ENCODE data around the gene HTR7.

The HTR7 gene

GRCh38 chr10:90800232-90800796, 57.5 kb downstream of the HTR7 start:
- DNase-seq = no peak

GRCh38 chr10:90799172-90799571, 58.7 kb downstream of the HTR7 start:
- DNase-seq = no peak

GRCh38 chr10:90798482-90798881, 59.4 kb downstream of the HTR7 start:
- DNase-seq = no peak

DNA sequence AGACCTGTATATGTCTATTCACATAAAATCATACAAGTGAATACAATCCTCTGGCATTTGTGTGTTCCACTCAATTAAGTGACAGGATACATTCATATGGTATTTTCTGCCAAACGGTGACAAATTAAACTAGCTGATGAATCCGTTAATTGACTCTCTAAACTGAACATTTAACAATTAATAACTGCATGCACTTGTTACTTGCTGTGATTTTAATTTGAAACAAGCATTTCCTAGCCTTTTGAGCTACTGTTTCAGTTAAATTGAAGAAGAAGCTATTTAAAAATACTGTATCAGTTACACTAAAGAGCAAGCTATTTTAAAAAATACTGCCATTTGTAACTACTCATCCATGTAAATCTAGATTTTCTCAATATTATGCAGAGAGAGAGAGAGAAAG, 67.4 kb downstream of the HTR7 start:
- DNase-seq = no peak

DNA sequence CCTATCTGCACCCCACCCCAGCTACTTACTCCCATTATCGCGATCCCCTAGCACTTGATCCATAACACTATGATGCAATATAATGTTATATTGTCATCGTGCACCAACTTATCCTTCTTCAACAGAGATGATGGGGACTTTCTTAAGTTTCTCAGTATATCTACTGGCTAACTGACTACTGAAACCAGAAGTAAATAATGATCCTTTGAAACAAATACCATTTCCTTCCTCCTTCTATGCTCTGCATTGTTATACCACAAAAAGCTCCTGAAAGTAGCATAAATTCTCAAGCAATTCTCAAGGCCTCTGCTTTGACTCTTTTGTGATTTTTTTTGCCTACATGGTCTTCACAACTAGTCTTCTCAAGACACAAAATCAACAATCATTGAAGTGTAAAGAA, 68.9 kb downstream of the HTR7 start:
- no peak for DNase-seq

GRCh38 chr10:90788199-90788491, 69.7 kb downstream of the HTR7 start:
- no peak for DNase-seq

- peak; percentile 16 for DNase-seq
Measured at GRCh38 chr10:90787393-90788198, 70.2 kb downstream of the HTR7 start.

- no peak for DNase-seq
Measured at GRCh38 chr10:90785782-90786181, 72.1 kb downstream of the HTR7 start.

DNA sequence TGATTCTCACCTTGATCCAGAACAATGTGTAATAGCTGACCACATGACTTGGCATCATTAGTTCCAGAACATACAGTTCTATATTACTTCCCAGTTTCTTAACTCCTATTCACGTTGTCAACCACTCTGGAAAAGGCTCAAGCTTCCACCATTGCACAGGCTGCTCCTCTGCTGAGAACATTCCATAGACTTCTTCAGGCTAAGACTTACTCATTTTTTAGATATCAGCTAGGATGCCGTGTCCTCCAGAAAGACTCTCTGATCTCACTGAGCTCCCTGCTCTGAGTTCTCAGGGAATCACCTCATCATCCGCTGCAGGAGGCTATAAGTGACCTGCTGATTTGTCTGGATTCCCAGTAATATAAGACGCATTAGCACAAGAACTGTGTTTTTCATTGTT, 73.1 kb downstream of the HTR7 start:
- DNase-seq = no peak

GRCh38 chr10:90780488-90780887, 77.4 kb downstream of the HTR7 start:
- DNase-seq = no peak

DNA sequence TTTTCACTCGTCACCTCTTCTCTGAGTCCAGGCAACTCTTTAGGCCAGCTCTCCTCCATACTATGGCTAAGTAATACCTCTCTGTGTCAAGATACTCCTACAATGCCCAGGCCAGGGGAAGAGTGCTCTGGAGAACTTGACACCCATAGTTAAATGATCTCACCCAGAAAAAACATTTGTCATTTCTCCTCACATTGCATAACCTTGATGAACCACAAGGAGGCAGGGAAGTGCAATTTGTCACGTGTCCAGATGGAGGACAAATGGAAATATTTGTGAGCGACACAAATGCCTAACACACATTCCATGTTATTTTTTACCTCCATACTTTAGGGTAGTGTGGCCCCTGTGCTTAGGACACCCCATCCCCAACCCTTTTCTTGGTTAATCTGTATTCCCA, 78.3 kb downstream of the HTR7 start:
- DNase-seq = no peak

DNA sequence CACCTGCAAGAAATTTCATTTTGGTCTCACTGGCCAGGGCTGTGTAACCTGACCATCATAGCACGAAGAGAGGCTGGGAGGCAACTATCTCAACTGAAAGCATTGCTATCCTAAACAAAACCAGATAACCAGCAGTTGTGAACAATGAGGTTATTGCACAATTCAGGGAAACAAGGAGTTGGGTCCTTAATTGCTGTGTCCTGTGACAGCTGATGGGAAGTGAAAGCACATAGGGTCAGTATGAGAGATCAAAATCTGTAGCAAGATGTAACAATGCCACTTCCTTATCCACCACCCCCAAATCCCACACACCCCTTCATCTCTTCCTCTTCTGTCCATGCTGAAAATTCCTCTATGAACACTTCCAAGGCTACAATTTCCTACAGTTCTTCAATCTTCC, 80.2 kb downstream of the HTR7 start:
- no peak for DNase-seq

GRCh38 chr10:90775351-90776028, 82.3 kb downstream of the HTR7 start:
- DNase-seq = no peak

- DNase-seq = no peak
Measured at GRCh38 chr10:90769946-90770841, 87.6 kb downstream of the HTR7 start.

DNA sequence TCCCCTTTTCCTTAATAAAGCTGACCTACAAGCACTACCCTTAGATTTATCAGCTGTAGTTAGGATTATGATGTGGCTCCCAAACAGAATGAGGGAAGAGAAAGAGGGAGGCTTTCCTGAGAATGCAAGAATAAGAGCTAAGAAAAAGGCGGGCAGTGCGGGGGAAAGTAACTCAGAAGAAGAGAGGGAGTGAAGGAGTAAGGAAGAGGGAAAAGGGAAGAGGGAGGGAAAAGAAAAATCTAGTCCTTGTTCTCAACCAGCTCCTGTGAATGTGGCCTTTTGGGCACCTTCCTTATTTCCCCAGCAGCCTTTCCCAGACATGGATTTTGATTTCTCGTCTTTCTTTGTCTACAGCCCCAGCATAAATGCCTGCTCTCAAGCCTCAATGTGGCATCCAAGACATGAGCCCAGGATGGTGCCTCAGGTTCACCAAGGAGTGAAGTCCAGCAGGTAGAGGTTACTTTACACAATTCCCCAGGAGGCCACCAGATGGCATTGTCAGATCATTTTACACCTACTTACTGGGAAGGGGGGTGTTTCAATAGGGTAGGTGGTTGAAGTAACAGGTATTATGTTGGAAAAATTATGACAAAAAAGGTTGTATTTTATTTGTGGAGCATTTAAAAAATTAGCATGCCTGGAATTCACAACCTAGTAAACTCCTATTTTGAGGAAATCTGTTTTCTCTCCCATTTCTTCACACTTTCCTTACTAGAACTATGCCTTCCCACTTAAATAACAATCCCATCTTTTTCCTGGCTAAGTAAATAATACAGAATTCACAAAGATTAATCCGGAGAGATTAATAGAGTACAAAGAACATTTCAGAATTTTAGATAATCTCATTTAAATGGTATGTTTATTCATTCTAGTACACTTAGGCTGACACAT, 106.5 kb downstream of the HTR7 start:
- DNase-seq = peak; percentile 15

- no peak for DNase-seq
Measured at GRCh38 chr10:90746829-90747228, 111.0 kb downstream of the HTR7 start.

- no peak for DNase-seq
Measured at GRCh38 chr10:90745565-90745964, 112.3 kb downstream of the HTR7 start.

- no peak for DNase-seq
Measured at GRCh38 chr10:90743291-90743690, 114.5 kb downstream of the HTR7 start.

DNA sequence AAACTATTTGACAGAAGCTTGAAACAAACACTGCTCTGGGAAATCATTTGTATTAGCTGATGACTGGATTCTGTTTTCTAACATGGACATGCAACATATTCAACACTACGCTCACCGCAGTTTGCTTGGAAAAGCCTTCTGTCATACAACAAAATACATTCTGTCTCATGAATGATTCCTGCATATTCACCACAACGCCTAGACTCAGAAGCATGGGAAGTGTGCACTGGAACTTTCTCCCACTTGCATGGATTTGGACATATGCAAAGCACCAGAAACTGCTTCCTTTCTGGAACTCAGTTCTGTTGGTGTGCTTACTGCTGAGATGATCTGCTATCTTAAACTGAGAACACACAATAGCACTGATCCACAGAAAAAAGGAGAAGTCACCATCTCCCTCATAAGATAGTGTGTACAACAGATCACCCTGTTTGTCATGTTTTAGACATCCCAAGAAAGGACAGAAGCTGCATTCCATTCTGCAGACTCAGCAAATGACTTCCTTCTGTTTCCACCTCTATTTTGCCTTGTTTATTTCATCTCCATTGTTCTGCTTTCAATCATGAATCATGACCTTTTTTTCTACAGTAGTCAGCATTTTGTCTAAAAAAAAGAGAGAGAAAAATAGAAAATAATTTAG, 115.8 kb downstream of the HTR7 start:
- DNase-seq = no peak

DNA sequence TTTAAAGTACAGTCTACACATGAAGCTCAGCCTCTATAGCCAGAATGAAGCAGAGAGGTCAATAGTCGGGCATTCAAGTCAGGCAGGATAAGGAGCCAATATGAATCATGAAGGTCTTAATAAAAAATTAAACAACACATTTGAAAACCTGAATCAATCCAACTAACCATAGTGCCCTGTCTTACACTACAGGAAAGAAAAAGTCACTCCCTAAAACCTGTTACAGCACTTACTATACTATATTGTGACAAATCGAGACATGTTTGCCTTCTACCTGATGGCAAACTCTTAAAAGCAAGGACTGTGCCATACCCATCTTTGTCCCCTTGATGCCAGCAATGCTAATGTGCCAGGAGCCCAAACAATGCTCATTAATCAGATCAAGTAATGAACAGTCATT, 117.6 kb downstream of the HTR7 start:
- no peak for DNase-seq

- DNase-seq = peak; percentile 74
Measured at GRCh38 chr10:90738885-90739284, 119.0 kb downstream of the HTR7 start.

GRCh38 chr10:90734415-90734814, 123.4 kb downstream of the HTR7 start:
- DNase-seq = no peak

All from NCI-H2171 treated with DMSO at 0.1 percent for 48 hours (cell line).